NCI-H82 (cell line): Measurements from ENCODE around the gene PRSS38.

Experiments used
- DNase-seq: peaks from one replicate; lab custom pipeline; 2025; lab: John Stamatoyannopoulos, UW

Gene PRSS38

GRCh38 chr1:227779021-227779441, 36.4 kb upstream of the PRSS38 start:
- no peak for DNase-seq

GRCh38 chr1:227779685-227780084, 35.8 kb upstream of the PRSS38 start:
- DNase-seq = no peak

DNA sequence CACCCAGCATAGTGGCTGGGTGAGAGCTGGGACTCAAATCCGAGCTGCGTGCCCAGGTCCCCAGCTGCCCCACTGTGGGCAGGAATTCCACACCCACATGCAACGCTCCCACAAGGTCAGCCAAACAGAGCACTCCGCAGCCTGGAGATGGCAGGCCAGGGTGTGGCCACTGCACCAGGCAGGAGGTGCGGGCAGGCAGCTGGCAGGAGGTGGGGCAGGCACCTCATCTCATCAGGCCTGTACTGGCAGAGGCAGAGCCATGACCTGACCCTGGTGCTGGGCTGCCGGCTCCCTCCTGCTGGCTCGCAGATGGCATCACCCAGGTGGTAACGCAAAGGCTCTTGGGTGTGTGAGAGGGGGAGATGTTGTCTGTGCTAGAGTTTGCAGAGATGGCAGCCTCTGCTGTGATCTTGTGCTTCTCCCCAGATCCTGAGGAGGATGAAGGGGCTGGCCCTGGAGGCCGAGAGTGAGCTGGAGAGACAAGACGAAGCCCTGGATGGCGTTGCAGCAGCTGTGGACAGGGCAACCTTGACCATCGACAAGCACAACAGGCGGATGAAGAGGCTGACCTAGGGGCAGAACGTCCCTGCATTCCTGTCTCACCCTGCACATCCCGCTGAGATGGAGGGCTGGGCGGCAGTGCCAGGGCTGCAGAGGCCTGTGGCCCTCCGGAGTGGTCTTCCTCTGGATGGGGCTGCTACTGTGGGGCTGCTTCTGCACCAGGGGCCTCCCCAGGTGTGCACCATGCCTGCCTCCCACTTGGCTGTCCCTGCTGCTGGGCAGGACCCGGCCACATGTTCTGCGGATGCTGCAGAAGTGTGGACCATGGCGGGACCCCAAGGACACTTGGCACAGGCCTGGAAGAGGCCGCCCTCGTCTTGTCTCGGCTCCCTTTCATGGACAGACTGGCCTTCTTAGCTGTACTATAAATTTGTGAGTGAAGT, 35.1 kb upstream of the PRSS38 start:
- no peak for DNase-seq

DNA sequence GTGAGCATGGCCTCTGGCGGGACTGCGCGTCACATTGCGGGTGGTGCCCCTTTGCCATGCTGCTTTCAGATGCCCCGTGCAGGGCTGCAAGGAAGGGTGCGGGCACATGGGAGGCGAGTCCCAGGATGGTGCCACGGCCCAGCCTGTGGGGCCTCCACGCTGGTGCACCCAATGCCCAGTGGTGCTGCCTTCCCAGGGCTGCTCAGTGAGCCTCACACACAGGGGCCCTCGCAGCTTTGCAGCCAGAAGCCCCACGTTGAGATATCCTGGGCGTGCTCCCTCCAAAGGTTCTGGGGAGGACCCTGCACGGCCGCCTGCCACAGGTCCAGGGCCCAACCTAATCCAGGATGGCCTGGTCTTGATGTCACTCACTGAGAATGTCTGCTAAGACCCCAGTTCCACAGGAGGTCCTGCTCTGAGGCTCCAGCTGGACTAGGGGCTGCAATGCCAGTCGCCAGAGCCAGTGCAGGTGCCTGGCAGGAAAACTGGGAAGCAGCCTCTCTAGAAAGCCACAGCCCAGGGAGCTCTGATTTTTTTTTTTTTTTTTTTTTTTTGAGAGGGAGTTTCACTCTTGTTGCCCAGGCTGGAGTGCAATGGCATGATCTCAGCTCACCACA, 34.1 kb upstream of the PRSS38 start:
- DNase-seq = no peak

GRCh38 chr1:227782226-227782625, 33.2 kb upstream of the PRSS38 start:
- no peak for DNase-seq

DNA sequence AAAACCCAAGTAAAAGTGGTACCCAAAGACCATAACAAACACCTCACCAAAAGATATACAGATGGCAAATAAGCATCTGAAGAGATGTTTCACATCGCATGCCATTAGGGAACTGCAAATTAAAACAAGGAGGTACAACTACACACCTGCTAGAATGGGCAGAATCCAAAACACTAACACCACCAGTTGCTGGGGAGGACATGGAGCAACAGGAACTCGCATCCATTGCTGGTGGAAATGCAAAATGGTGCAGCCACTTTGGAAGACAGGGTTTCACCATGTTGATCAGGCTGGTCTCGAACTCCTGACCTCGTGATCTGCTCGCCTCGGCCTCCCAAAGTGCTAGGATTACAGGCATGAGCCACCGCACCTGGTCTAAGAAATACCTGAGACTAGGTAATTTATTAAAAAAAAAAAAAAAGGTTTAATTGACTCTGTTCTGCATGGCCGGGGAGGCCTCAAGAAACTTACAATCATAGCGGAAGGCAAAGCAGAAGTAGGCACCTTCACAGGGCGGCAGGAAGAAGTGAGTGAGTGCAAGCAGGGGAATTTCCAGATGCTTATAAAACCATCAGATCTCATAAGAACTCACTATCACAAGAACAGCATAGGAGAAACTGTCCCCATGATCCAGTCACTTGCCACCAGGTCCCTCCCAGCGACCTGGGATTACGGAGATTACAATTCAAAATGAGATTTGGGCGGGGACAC, 30.2 kb upstream of the PRSS38 start:
- peak; percentile 97 for DNase-seq

- DNase-seq = no peak
Observed at GRCh38 chr1:227785805-227786671, 29.4 kb upstream of the PRSS38 start.

DNA sequence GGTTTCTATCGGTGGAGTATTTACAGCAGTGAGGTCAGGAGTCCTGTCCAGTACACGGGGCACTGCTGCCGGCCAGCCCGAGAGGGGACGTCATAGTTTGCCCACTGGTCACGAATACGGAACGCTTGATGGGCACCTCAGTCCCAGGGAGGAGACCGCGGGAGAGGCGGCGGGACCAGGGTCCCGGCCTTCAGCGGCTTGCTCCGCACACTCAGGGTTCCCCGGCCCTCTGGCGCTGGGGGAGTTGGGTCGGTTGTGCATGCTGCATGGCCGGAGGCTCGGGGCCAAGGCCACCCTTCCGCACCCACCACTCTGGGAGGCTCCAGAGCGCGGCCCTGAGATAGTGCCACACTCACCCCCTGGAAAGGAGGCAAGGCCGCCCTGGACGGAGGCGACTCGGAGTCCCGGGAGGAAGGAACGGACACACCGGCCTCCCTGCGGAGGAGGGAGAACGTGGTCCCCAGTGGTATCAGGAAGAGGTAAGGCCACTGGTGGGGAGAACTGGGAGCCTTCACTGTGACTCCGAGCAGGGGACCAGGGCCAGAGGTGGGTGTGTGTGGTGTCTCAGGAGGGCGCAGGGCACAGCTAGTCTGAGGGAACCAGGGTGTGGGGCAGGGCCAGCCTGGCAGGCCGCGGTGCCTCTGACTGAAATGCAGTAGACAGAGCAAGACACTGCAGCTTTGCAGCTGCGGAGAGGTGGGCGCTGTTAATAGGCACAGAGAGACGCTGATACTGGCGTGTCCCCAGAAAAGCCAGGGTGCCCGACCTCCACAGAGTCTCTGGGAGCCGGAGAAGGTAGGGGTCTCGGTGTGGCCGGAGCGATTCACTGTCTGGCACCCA, 28.6 kb upstream of the PRSS38 start:
- no peak for DNase-seq

DNA sequence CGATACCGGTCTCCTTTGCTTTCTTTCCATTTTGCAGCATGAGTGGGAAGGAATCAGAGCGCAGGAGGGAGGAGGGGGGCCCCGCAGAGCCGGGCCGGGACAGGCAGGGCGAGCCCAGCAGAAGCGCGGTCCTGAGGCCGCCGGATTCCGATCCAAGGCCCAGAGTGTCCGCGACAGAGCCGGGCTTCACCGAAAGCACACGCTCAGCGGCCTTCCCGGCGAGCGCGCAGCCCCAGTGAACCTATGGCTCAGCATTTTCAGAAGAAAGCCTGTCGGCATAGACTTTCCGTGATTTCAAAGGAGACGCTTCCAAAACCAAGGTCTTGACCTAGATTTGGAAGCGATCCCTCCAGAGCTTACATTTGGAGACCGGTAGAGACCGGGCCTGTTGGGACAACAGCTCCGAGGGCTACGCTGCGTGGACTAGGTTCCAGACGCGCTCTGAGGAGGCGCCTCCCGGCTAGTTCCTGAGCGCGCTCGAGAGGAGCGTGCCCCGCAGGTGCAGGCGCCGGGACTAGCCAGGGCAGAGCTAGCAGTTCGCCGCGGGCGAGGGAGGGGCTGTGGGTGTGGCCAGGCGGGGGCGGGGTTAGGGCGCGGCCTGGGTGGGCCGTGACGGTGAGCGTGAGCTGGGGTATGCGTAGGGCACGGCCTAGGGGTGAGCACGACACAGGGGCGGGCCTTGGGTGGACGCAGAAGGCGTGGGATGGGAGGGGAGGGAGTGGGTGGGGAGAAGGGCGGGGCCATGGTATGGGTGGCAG, 27.8 kb upstream of the PRSS38 start:
- DNase-seq = peak; percentile 99

DNA sequence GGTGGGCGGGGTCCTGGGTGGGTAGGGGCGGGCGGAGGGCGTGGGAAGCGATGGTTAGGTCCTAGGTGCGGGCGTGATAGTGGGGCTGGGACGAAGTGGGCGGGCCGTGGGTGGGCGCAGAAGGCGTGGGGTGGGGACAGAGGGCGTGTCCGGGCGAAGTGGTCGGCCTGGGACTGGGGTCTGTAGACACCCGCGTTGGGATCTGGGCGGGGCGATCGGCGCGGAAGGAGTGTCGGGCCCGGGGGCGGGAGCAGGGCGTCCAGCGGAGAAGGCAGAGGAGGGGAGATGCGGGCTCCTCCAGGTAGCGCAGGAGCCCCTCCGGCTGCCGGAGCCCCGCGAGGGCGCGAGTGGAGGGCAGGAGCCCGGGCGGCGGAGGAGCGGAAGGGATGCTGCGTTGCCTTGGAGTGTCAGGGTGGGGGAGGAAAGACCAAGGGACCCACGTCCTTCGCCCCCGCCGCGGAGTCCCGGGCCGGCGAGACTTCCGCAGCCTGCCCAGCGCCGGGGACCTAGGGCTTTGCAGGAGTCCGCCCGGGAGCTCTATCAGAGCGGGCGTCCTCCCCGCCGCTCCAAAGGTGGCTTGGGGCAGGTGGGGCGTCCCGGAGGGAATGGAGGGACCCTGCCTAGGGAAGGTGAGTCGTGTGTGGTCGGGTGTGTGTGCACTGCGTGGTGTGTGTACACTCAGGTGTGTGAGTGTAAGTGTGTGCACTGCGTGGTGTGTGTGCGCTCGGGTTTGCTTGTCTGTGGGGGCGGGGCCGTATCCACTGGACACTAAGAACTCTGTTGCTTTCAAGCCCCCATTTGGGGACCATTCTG, 27.0 kb upstream of the PRSS38 start:
- DNase-seq = peak; percentile 97

GRCh38 chr1:227789084-227790033, 26.1 kb upstream of the PRSS38 start:
- DNase-seq = no peak

- DNase-seq = no peak
Observed at GRCh38 chr1:227790034-227790400, 25.5 kb upstream of the PRSS38 start.

- no peak for DNase-seq
Observed at GRCh38 chr1:227790868-227791267, 24.6 kb upstream of the PRSS38 start.

- DNase-seq = no peak
Observed at GRCh38 chr1:227791425-227792143, 23.9 kb upstream of the PRSS38 start.

DNA sequence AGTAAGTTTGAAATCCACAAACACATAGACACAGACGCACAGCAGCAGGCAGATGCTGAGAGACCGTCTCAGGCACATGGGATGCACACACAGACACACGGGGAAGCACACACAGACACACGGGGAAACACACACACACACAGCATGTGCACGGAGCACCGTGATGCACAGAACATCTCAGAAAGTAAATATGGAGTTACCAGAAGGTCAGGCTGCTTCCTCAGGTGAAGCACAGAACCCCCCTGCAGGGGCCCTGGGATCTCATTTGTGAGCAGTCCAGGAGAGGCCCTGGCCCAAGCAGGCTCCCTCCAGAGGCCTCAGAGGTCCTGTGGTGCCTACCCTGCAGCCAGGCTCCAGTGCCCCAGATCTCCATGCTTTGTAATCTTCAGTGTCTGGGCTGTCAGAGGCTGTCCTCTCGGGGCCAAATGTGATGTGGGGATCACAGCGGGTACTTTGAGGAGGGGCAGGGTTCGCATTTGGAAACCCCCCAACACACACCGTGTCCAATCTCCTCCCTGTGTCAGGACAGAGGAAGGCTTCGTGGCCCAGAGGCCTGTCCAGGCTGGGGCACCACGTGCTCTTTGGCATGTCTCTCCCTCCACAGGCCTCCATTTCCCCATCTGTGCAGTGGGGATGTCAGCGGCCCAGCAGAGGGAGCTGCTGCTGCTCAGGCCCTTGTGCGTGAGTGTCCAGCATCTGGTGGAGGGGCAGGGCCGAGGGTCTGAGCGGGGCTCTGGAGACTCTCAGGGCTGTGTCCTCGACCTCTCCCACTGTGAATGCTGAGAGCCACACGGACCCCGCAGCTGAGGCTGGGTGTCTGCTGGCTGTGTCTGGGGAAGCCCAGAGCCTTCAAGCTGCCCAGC, 23.0 kb upstream of the PRSS38 start:
- DNase-seq = no peak
